Measurements from ENCODE around the gene MED22.
A peak's percentile ranks its signal among the peaks of the same experiment; 100 is the strongest.
"Not testable (repeated sequence)": the region's sequence is repeated elsewhere in the genome, so short reads cannot be mapped to it uniquely, and the experiment has no call there.

MED22 gene

DNA sequence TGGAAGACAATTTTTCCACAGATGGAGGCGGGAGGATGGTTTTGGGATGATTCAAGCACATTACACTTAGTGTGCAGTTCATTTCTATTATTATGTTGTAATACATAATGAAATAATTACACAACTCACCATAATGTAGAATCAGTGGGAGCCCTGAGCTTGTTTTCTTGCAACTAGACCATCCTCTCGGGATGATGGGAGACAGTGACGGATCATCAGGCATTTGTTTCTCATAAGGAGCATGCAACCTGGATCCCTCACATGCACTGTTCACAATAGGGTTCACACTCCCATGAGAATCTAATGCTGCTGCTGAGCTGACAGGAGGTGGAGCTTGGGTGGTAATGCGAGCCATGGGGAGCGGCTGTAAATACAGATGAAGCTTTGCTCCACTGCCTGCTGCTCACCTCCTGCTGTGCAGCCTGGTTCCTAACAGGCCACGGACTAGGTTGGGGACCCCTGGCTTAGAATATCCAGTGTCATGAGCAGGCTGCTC, 29.8 kb upstream of the MED22 start:
- Histone ChIP-seq H3K36me3 (ENCODE audit: low read length) (no peaks in the 10 kb centered on the region), H3K79me2 (ENCODE audit: insufficient read depth, low read length) (peaks cover 27% of the 10 kb centered on the region), H3K4me3 (ENCODE audit: insufficient read depth, low read length, poor library complexity, severe bottlenecking) (no peak overlapping the region), H3K9me2 (replicated peaks; ENCODE audit: insufficient read depth, low read length) (no peaks in the 10 kb centered on the region), H2AFZ (ENCODE audit: low read depth, low read length, severe bottlenecking) (no peak overlapping the region), H4K20me1 (ENCODE audit: low read depth, low read length) (no peaks in the 10 kb centered on the region; the same call in 1 of the 2 replicates), H3K9me3 (ENCODE audit: insufficient read depth, low read length) (no peaks in the 10 kb centered on the region; the same call in 1 of the 2 replicates), H3K4me2 (ENCODE audit: low read depth, low read length, poor library complexity, severe bottlenecking) (no peak overlapping the region), H3F3A (ENCODE audit: insufficient read depth) (peaks cover 5% of the 10 kb centered on the region; the same call in 1 of the 2 replicates), H3K27ac (ENCODE audit: low read depth, low read length) (no peak overlapping the region), H3K9ac (ENCODE audit: low read length) (no peak overlapping the region), H3K27me3 (ENCODE audit: low read length) (no peaks in the 10 kb centered on the region)
- no peak for TF ChIP-seq EZH2phosphoT487 (conservative IDR thresholded peaks at IDR 0.05; ENCODE audit: low read length)
- TF ChIP-seq, protein P1, sequence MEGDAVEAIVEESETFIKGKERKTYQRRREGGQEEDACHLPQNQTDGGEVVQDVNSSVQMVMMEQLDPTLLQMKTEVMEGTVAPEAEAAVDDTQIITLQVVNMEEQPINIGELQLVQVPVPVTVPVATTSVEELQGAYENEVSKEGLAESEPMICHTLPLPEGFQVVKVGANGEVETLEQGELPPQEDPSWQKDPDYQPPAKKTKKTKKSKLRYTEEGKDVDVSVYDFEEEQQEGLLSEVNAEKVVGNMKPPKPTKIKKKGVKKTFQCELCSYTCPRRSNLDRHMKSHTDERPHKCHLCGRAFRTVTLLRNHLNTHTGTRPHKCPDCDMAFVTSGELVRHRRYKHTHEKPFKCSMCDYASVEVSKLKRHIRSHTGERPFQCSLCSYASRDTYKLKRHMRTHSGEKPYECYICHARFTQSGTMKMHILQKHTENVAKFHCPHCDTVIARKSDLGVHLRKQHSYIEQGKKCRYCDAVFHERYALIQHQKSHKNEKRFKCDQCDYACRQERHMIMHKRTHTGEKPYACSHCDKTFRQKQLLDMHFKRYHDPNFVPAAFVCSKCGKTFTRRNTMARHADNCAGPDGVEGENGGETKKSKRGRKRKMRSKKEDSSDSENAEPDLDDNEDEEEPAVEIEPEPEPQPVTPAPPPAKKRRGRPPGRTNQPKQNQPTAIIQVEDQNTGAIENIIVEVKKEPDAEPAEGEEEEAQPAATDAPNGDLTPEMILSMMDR (IDR thresholded peaks at IDR 0.05; ENCODE audit: insufficient read depth, low read length, poor library complexity, severe bottlenecking): no peak

DNA sequence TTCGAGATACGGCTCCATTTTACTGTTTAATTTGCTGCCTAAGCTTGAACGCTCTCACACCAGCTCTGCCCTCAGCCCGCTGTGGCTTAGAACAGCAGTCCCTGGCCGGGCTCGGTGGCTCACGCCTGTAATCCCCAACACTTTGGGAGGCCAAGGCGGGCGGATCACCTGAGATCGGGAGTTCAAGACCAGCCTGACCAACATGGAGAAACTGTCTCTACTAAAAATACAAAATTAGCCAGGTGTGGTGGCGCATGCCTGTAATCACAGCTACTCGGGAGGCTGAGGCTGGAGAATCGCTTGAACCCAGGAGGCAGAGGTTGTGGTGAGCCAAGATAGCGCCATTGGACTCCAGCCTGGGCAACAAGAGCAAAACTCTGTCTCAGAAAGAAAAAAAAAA, 29.3 kb upstream of the MED22 start:
- not testable (repeated sequence) for H3K27ac ChIP-seq (ENCODE audit: low read depth, low read length); H2AFZ ChIP-seq (ENCODE audit: low read depth, low read length, severe bottlenecking); H3F3A ChIP-seq (ENCODE audit: insufficient read depth); H3K27me3 ChIP-seq (ENCODE audit: low read length); H3K4me3 ChIP-seq (ENCODE audit: insufficient read depth, low read length, poor library complexity, severe bottlenecking); H3K4me2 ChIP-seq (ENCODE audit: low read depth, low read length, poor library complexity, severe bottlenecking); H3K9me3 ChIP-seq (ENCODE audit: insufficient read depth, low read length); H4K20me1 ChIP-seq (ENCODE audit: low read depth, low read length); H3K9ac ChIP-seq (ENCODE audit: low read length); H3K36me3 ChIP-seq (ENCODE audit: low read length); H3K9me2 ChIP-seq (replicated peaks; ENCODE audit: insufficient read depth, low read length)
- peaks cover 32% of the 10 kb centered on the region for H3K79me2 ChIP-seq (ENCODE audit: insufficient read depth, low read length)

DNA sequence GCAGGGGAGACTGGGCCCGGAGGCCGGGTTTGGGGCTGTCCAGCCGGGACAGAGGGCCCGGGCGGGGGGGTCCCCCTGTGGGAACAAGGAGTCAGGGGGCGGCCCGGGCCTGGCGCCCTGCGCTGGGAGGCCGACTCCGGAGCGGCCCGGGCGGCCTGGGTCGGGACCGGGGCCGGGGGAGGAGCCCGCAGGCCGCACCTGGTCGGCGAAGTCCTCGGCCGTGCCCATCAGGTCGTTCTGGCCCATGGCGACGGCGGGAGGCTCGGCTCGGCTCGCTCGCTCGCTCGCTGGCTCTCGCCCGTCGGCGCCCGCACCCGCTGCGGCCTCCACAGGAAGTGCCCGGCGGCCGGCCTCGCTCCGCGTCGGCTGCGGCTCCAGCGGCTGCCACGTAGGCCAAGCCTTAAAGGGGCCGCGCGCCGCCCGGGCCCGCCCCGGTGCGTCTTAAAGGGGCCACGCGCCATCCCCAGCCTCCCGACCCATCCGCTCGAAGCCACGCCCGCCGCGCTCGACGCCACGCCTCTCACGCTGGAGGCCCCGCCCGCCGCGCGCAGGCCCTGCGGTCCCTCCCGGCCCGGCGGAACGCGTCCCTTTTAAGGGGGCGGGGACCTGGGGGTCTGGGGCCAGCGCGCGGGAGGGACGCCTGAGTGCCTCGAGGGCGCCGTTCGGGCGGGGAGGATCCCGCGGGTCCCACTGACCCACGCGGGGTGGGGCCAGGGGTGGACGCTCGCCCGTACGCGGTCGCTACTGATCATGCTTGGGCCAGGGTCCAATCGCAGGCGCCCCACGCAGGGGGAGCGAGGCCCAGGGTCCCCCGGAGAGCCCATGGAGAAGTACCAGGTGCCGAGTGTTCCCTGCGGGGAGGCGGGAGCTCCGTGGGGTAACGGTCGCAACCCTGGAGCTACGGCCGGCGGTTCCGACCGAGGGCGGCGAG, 28.1 kb upstream of the MED22 start, which contains the start of the genes STKLD1 and SURF4:
Gene STKLD1, plus strand, starts transcription at position 643 of the 931 bp plus-strand sequence. Its CDS starts 108 bp downstream, at position 751.
Gene SURF4, minus strand, starts transcription at position 337 of the 931 bp plus-strand sequence. Its CDS starts 91 bp downstream, at position 246.
- H3K79me2 ChIP-seq (ENCODE audit: insufficient read depth, low read length): peaks cover 44% of the 10 kb centered on the region
- peak within 1 kb of the TSS; percentile 99 for H3K4me2 ChIP-seq (ENCODE audit: low read depth, low read length, poor library complexity, severe bottlenecking)
- no peaks in the 10 kb centered on the region for H3K36me3 ChIP-seq (ENCODE audit: low read length)
- H4K20me1 ChIP-seq (ENCODE audit: low read depth, low read length): no peaks in the 10 kb centered on the region; the same call in 1 of the 2 replicates
- no peaks in the 10 kb centered on the region for H3K9me3 ChIP-seq (ENCODE audit: insufficient read depth, low read length)
- peak within 1 kb of the TSS; percentile 69 for H2AFZ ChIP-seq (ENCODE audit: low read depth, low read length, severe bottlenecking)
- H3F3A ChIP-seq (ENCODE audit: insufficient read depth): peaks cover 5% of the 10 kb centered on the region; the same call in 1 of the 2 replicates
- H3K4me3 ChIP-seq (ENCODE audit: insufficient read depth, low read length, poor library complexity, severe bottlenecking): peak within 1 kb of the TSS; percentile 99
- H3K27ac ChIP-seq (ENCODE audit: low read depth, low read length): peak within 1 kb of the TSS; percentile 30
- H3K27me3 ChIP-seq (ENCODE audit: low read length): no peaks in the 10 kb centered on the region
- TF ChIP-seq, protein P1 (IDR thresholded peaks at IDR 0.05; ENCODE audit: insufficient read depth, low read length, poor library complexity, severe bottlenecking): no peak
- TF ChIP-seq EZH2phosphoT487 (conservative IDR thresholded peaks at IDR 0.05; ENCODE audit: low read length): no peak
- H3K9ac ChIP-seq (ENCODE audit: low read length): peak within 1 kb of the TSS; percentile 79
- no peaks in the 10 kb centered on the region for H3K9me2 ChIP-seq (replicated peaks; ENCODE audit: insufficient read depth, low read length)

Measured in SU-DHL-6 (cell line).